K562 (cell line): ENCODE results near the gene FAAP100. TPM values are rescaled to one million over a fixed set of nuclear protein-coding genes. Genes with fewer than 3 reads are reported as not detected.

Experiments used
- BCOR ChIP-seq: fragments of 450-650 bp; IDR thresholded peaks from 2 replicates; pipeline ENCODE4 v1.6.1; 2016
- IFI16 ChIP-seq: fragments of 250-450 bp; sonication (Bioruptor Pico); IDR thresholded peaks from 2 replicates; pipeline ENCODE4 v2.1.2; 2022; ENCODE audit warnings: mild to moderate bottlenecking, inconsistent platforms
- JUNB ChIP-seq: fragments of 450-650 bp; formaldehyde crosslinking; conservative IDR thresholded peaks from 2 replicates; pipeline ENCODE4 v1.4.0; 2020; ENCODE audit warnings: mild to moderate bottlenecking
- TAF1 ChIP-seq: IDR thresholded peaks from 2 replicates; pipeline ENCODE4 v1.6.1; 2011; ENCODE audit warnings: mild to moderate bottlenecking, low read length, moderate library complexity; ENCODE audit not compliant: insufficient read depth, control insufficient read depth, severe bottlenecking; ENCODE audit errors: extremely low read depth
- TBL1XR1 ChIP-seq, 2 experiments: IDR thresholded peaks; 2 replicates each; pipeline ENCODE4 v1.6.1; 2012; ENCODE audit warnings: improper control_type of control experiment in 2 of 2, low read length in 2 of 2, mild to moderate bottlenecking in 1 of 2
- TSHZ1 ChIP-seq: fragments of 250-450 bp; sonication (Bioruptor Pico); IDR thresholded peaks from 2 replicates; pipeline ENCODE4 v1.4.0; 2020; ENCODE audit warnings: mild to moderate bottlenecking, moderate library complexity
- ZBTB1 ChIP-seq: sonication (generic); formaldehyde crosslinking; IDR thresholded peaks from 2 replicates; pipeline ENCODE4 v1.8.1; 2023; ENCODE audit warnings: missing genetic modification reagents, low read depth, mild to moderate bottlenecking, borderline replicate concordance
- ZNF778 ChIP-seq: fragments of 450-650 bp; formaldehyde crosslinking; IDR thresholded peaks from 2 replicates; pipeline ENCODE4 v1.4.0; 2020; ENCODE audit warnings: mild to moderate bottlenecking, moderate library complexity
- ZNF830 ChIP-seq: fragments of 250-450 bp; sonication (Bioruptor Pico); IDR thresholded peaks from 2 replicates; pipeline ENCODE4 v1.5.0; 2021; ENCODE audit warnings: mild to moderate bottlenecking
- polyA plus RNA-seq, 8 experiments: library from polyadenylated mRNA; depleted of rRNA in 4 of 8; stranded (reverse) in 5 of 8; unstranded in 3 of 8; fragments of >200 nt; fragmentation: Nextera tagmentation in 2 of 8; fragmentation: Illumina TruSeq in 1 of 8; extraction: Ambion mirVana in 2 of 8; extraction: Trizol in 1 of 8; gene quantifications; 2 replicates each; pipeline versions ENCODE4 v1.2.1 to v1.2.3, GENCODE V29; 2011 to 2014; ENCODE audit warnings: inconsistent platforms in 1 of 8, missing spikeins in 1 of 8
- total RNA-seq, 7 experiments: library from RNA; depleted of rRNA in 6 of 7; stranded (reverse); fragments of >200 nt in 6 of 7; fragmentation: Illumina TruSeq in 2 of 7; extraction: Trizol in 2 of 7; gene quantifications; 2 replicates each; pipeline versions ENCODE4 v1.2.1 to v1.2.3, GENCODE V29; 2011 to 2021; ENCODE audit warnings: low replicate concordance in 1 of 7
- TF ChIP-seq, protein P1 (sequence below): sonication (generic); formaldehyde crosslinking; IDR thresholded peaks from 2 replicates; pipeline ENCODE4 v1.8.0; 2022; ENCODE audit warnings: mild to moderate bottlenecking, missing genetic modification reagents
- TF ChIP-seq, protein P2 (sequence below): fragments of 150-350 bp; conservative IDR thresholded peaks from 2 replicates; pipeline ENCODE4 v1.6.1; 2014; ENCODE audit warnings: low read length
- TF ChIP-seq, protein P3 (sequence below): fragments of 450-650 bp; IDR thresholded peaks from 2 replicates; pipeline ENCODE4 v1.6.1; 2018; ENCODE audit not compliant: partially characterized antibody
- TF ChIP-seq, protein P4 (sequence below): fragments of 250-450 bp; sonication (Bioruptor Pico); IDR thresholded peaks from 2 replicates; pipeline ENCODE4 v1.4.0; 2020; ENCODE audit warnings: mild to moderate bottlenecking, moderate library complexity, borderline replicate concordance

The FAAP100 gene
- total and polyA plus RNA-seq, 9 of the 15 experiments (the other 6 are each of a cell fraction or from before 2014, with no cell fraction given) = 0.31 to 51.2 (median 12.6) TPM

DNA sequence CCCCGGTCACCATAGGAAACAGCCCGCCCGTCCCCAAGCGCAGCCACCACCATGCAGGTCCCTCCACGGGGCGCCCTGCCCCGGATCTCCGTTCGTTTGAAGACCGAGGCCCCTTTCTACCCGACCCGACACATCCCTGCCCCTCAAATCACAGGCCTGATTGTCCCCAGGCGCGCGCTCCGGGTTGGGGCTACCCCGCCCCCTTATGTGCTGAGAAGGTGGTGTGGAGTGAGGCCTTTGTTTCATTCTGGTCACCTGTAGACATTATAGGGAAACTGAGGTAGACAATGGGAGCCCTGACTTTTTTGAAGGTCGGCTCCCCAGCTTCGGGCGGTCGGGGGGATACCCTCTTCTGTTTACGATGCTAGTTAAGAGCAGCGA, 38.8 kb downstream of the FAAP100 start (continued):
- TF ChIP-seq, protein P1, sequence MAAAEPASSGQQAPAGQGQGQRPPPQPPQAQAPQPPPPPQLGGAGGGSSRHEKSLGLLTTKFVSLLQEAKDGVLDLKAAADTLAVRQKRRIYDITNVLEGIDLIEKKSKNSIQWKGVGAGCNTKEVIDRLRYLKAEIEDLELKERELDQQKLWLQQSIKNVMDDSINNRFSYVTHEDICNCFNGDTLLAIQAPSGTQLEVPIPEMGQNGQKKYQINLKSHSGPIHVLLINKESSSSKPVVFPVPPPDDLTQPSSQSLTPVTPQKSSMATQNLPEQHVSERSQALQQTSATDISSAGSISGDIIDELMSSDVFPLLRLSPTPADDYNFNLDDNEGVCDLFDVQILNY (CRISPR knock-in tag) = 0 out of 2 replicates have a peak, but pooled peaks have one; percentile 78
- TF ChIP-seq, protein P2, sequence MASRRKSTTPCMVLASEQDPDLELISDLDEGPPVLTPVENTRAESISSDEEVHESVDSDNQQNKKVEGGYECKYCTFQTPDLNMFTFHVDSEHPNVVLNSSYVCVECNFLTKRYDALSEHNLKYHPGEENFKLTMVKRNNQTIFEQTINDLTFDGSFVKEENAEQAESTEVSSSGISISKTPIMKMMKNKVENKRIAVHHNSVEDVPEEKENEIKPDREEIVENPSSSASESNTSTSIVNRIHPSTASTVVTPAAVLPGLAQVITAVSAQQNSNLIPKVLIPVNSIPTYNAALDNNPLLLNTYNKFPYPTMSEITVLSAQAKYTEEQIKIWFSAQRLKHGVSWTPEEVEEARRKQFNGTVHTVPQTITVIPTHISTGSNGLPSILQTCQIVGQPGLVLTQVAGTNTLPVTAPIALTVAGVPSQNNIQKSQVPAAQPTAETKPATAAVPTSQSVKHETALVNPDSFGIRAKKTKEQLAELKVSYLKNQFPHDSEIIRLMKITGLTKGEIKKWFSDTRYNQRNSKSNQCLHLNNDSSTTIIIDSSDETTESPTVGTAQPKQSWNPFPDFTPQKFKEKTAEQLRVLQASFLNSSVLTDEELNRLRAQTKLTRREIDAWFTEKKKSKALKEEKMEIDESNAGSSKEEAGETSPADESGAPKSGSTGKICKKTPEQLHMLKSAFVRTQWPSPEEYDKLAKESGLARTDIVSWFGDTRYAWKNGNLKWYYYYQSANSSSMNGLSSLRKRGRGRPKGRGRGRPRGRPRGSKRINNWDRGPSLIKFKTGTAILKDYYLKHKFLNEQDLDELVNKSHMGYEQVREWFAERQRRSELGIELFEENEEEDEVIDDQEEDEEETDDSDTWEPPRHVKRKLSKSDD = no peak
- TF ChIP-seq IFI16 (CRISPR knock-in tag) = no peak
- TF ChIP-seq TSHZ1 (CRISPR knock-in tag) = no peak
- TF ChIP-seq TAF1 = no peak
- TF ChIP-seq, protein P3, sequence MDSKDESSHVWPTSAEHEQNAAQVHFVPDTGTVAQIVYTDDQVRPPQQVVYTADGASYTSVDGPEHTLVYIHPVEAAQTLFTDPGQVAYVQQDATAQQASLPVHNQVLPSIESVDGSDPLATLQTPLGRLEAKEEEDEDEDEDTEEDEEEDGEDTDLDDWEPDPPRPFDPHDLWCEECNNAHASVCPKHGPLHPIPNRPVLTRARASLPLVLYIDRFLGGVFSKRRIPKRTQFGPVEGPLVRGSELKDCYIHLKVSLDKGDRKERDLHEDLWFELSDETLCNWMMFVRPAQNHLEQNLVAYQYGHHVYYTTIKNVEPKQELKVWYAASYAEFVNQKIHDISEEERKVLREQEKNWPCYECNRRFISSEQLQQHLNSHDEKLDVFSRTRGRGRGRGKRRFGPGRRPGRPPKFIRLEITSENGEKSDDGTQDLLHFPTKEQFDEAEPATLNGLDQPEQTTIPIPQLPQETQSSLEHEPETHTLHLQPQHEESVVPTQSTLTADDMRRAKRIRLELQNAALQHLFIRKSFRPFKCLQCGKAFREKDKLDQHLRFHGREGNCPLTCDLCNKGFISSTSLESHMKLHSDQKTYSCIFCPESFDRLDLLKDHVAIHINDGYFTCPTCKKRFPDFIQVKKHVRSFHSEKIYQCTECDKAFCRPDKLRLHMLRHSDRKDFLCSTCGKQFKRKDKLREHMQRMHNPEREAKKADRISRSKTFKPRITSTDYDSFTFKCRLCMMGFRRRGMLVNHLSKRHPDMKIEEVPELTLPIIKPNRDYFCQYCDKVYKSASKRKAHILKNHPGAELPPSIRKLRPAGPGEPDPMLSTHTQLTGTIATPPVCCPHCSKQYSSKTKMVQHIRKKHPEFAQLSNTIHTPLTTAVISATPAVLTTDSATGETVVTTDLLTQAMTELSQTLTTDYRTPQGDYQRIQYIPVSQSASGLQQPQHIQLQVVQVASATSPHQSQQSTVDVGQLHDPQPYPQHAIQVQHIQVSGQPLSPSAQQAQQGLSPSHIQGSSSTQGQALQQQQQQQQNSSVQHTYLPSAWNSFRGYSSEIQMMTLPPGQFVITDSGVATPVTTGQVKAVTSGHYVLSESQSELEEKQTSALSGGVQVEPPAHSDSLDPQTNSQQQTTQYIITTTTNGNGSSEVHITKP = no peak
- TF ChIP-seq, protein P4, sequence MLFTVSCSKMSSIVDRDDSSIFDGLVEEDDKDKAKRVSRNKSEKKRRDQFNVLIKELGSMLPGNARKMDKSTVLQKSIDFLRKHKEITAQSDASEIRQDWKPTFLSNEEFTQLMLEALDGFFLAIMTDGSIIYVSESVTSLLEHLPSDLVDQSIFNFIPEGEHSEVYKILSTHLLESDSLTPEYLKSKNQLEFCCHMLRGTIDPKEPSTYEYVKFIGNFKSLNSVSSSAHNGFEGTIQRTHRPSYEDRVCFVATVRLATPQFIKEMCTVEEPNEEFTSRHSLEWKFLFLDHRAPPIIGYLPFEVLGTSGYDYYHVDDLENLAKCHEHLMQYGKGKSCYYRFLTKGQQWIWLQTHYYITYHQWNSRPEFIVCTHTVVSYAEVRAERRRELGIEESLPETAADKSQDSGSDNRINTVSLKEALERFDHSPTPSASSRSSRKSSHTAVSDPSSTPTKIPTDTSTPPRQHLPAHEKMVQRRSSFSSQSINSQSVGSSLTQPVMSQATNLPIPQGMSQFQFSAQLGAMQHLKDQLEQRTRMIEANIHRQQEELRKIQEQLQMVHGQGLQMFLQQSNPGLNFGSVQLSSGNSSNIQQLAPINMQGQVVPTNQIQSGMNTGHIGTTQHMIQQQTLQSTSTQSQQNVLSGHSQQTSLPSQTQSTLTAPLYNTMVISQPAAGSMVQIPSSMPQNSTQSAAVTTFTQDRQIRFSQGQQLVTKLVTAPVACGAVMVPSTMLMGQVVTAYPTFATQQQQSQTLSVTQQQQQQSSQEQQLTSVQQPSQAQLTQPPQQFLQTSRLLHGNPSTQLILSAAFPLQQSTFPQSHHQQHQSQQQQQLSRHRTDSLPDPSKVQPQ (CRISPR knock-in tag) = no peak
- 0 out of 4 replicates have a peak, but pooled peaks of 1 of the 2 experiments have one; percentile 2 for TF ChIP-seq TBL1XR1 (IDR thresholded peaks at IDR 0.05; ENCODE audit: low read length in 2 of 2)
- TF ChIP-seq ZNF778 (CRISPR knock-in tag) = no peak
- TF ChIP-seq BCOR = 0 out of 2 replicates have a peak, but pooled peaks have one; percentile 70
- no peak for TF ChIP-seq ZNF830
- TF ChIP-seq ZBTB1 (CRISPR knock-in tag) = 0 out of 2 replicates have a peak, but pooled peaks have one; percentile 30
- TF ChIP-seq JUNB (CRISPR knock-in tag) = no peak
